ENCODE results near the gene CHPT1.

Gene CHPT1

DNA sequence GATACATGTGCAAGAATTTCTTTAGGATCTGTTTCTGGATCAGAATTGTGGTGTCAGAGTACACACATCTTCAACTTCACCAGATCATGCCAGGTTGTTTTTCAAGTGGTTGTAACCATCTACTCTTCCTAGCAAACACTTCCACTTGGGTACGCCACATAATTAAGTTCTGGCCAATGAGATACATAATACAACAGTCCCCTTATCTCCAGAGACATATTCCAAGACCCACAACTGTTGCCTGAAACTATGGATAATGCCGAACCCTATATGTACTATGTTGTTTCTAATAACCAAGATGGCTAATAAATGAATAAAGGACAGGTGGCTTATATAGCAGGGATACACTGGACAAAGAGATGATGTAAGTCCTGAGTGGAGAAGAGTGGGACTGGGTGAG, 2.5 kb upstream of the CHPT1 start:
- no peak overlapping the region for H3K4me3 ChIP-seq (ENCODE audit: low read depth, low read length)
- TF ChIP-seq, protein P1, sequence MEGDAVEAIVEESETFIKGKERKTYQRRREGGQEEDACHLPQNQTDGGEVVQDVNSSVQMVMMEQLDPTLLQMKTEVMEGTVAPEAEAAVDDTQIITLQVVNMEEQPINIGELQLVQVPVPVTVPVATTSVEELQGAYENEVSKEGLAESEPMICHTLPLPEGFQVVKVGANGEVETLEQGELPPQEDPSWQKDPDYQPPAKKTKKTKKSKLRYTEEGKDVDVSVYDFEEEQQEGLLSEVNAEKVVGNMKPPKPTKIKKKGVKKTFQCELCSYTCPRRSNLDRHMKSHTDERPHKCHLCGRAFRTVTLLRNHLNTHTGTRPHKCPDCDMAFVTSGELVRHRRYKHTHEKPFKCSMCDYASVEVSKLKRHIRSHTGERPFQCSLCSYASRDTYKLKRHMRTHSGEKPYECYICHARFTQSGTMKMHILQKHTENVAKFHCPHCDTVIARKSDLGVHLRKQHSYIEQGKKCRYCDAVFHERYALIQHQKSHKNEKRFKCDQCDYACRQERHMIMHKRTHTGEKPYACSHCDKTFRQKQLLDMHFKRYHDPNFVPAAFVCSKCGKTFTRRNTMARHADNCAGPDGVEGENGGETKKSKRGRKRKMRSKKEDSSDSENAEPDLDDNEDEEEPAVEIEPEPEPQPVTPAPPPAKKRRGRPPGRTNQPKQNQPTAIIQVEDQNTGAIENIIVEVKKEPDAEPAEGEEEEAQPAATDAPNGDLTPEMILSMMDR (IDR thresholded peaks at IDR 0.05; ENCODE audit: insufficient read depth, low read depth, low read length, missing control alignments) = no peak
- no peak for DNase-seq (ENCODE audit: low read depth)

DNA sequence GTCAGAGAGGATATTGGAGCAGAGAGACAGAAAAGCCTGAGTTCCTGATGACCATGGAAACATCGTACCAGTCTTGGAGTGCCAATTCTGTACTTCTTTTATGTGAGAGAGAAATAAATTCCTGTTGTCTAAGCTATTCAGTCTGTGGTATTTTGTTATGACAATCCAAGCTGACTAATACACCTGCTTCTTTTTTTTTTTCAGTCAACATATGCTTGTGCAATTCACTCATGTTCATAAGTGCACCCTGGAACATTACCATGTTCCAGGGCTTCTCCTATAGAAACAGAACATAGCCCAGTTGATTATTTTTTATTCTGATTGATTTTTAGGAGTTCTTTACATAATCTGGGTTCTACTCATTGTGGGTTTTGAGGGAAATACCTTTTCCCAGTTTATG, 1.7 kb upstream of the CHPT1 start:
- no peak overlapping the region for H3K4me3 ChIP-seq (ENCODE audit: low read depth, low read length)
- DNase-seq (ENCODE audit: low read depth) = no peak
- TF ChIP-seq, protein P1 (IDR thresholded peaks at IDR 0.05; ENCODE audit: insufficient read depth, low read depth, low read length, missing control alignments) = no peak

- DNase-seq (ENCODE audit: low read depth) = no peak
- H3K4me3 ChIP-seq (ENCODE audit: low read depth, low read length) = peak overlapping the region; percentile 64
- TF ChIP-seq, protein P1 (IDR thresholded peaks at IDR 0.05; ENCODE audit: insufficient read depth, low read depth, low read length, missing control alignments) = no peak
Measured at GRCh38 chr12:101696251-101697196, 916 bp upstream of the CHPT1 start.

GRCh38 chr12:101697930-101698799, 725 bp downstream of the CHPT1 start:
- H3K4me3 ChIP-seq (ENCODE audit: low read depth, low read length) = peak overlapping the region; percentile 64
- DNase-seq (ENCODE audit: low read depth) = peak; percentile 23
- TF ChIP-seq, protein P1 (IDR thresholded peaks at IDR 0.05; ENCODE audit: insufficient read depth, low read depth, low read length, missing control alignments) = no peak

DNA sequence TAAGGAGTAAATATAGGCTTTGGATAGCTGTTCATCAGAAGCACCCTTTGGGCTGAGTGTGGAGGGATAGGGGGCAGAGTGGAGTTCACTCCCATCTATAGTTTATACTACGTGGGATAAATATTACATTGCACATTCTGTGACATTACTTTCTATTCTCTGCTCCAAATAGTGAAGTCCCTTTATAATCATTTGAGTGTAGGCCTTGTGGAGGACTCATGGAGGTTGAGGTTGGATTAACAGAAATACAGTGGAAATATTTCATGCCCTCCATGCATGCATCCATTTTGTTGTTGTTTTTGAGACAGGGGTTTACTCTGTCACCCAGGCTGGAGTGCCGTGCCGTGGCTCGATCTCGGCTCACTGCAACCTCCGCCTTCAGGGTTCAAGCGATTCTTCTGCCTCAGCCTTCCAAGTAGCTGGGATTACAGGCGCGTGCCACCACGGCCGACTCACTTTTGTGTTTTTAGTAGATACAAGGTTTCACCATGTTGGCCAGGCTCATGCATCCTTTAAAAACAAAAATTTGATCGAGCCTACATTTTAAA, 1.4 kb downstream of the CHPT1 start:
- TF ChIP-seq, protein P1 (IDR thresholded peaks at IDR 0.05; ENCODE audit: insufficient read depth, low read depth, low read length, missing control alignments) = no peak
- no peak overlapping the region for H3K4me3 ChIP-seq (ENCODE audit: low read depth, low read length)
- DNase-seq (ENCODE audit: low read depth) = no peak

DNA sequence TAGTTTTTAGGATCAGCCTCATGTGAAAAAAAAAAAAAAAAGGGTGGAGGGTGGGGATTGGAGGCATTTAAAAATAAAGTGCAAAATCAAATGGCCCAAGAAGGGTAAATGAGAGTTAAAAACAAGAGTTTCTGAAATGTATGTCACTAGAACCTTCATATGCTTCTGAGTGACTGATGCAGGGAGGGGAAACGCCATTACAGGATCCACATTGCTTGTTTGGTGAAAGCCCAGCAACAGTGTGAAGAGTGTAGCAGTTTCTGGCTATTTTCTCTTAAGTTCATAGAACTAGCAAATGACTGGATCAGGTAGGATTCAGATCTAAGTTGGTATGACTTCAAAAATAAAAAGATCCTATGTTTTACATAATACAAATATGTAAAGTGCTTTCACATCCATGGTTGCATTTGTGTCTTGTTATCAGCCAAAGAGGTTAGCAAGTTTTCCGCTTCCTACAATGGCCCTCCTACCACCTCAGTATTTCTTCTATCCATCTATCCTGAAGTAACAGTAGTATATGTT, 2.9 kb downstream of the CHPT1 start:
- no peak overlapping the region for H3K4me3 ChIP-seq (ENCODE audit: low read depth, low read length)
- TF ChIP-seq, protein P1 (IDR thresholded peaks at IDR 0.05; ENCODE audit: insufficient read depth, low read depth, low read length, missing control alignments) = no peak
- no peak for DNase-seq (ENCODE audit: low read depth)
